H1 (cell line): ENCODE measurements around the gene PCNA. TPM values are rescaled to one million over a fixed set of nuclear protein-coding genes. Genes with fewer than 3 reads are reported as not detected.

Experiments used
- CTCF ChIA-PET: fragments of 300-600 bp; sonication (Branson Sonifier 250); formaldehyde crosslinking; loops from one replicate; lab custom pipeline; 2021; ENCODE audit not compliant: partially characterized antibody; lab: Charles Lee
- POLR2A ChIA-PET: fragments of 300-600 bp; sonication (Branson Sonifier 250); formaldehyde crosslinking; loops from one replicate; lab custom pipeline; 2021; ENCODE audit warnings: inconsistent platforms; ENCODE audit not compliant: partially characterized antibody; lab: Charles Lee
- DNase-seq, 2 experiments: peaks; one replicate each; pipeline versions ENCODE4 v3.0.0 to v3.0.0-alpha.2; 2010 to 2022; ENCODE audit warnings: low spot score in 2 of 2, low read depth in 1 of 2, mixed read lengths in 1 of 2
- FAIRE-seq: peaks from 2 replicates; lab custom pipeline; 2011; peaks lifted over from hg19 to GRCh38; lab: Jason Lieb, UNC
- H2AFZ ChIP-seq: 2 replicates; pipeline ENCODE4 v1.8.1; 2012; ENCODE audit warnings: low read length, inconsistent platforms
- H2AK5ac ChIP-seq: 2 replicates; pipeline ENCODE4 v1.6.1; 2013; ENCODE audit warnings: low read depth, low read length
- H2BK120ac ChIP-seq: replicated peaks from 2 replicates; pipeline ENCODE3; 2013; ENCODE audit warnings: low read depth, low read length, inconsistent platforms
- H2BK12ac ChIP-seq: 2 replicates; pipeline ENCODE4 v1.6.1; 2013; ENCODE audit warnings: low read depth, low read length
- H2BK15ac ChIP-seq: 2 replicates; pipeline ENCODE4 v1.6.1; 2013; ENCODE audit warnings: low read length
- H2BK20ac ChIP-seq: 2 replicates; pipeline ENCODE4 v1.6.1; 2013; ENCODE audit warnings: low read length
- H2BK5ac ChIP-seq: 2 replicates; pipeline ENCODE4 v1.6.1; 2013; ENCODE audit warnings: low read depth, low read length
- H3K14ac ChIP-seq: 2 replicates; pipeline ENCODE4 v1.6.1; 2013; ENCODE audit warnings: inconsistent platforms; ENCODE audit not compliant: insufficient read length
- H3K18ac ChIP-seq: 2 replicates; pipeline ENCODE4 v1.6.1; 2013; ENCODE audit warnings: low read length; ENCODE audit errors: extremely low read depth
- H3K23ac ChIP-seq: 2 replicates; pipeline ENCODE4 v1.6.1; 2013; ENCODE audit warnings: inconsistent platforms; ENCODE audit not compliant: insufficient read length
- H3K23me2 ChIP-seq: 2 replicates; pipeline ENCODE4 v1.6.1; 2013; ENCODE audit warnings: low read depth, low read length
- H3K27ac ChIP-seq: 2 replicates; pipeline ENCODE4 v1.6.1; 2011; ENCODE audit warnings: low read depth, low read length, inconsistent platforms
- H3K27me3 ChIP-seq, 4 experiments: replicated peaks in 1 of 4; 1 replicate in 1 of 4; 2 replicates in 3 of 4; pipeline versions ENCODE4 v1.6.1 to v1.8.1; 2011 to 2013; ENCODE audit warnings: low read length in 3 of 4, mild to moderate bottlenecking in 3 of 4, inconsistent platforms in 2 of 4, mixed read lengths in 2 of 4, moderate library complexity in 1 of 4; ENCODE audit not compliant: control insufficient read depth in 3 of 4, insufficient read depth in 3 of 4; ENCODE audit errors: extremely low read depth in 1 of 4
- H3K36me3 ChIP-seq, 4 experiments: 2 replicates each; pipeline versions ENCODE4 v1.6.1 to v1.8.1; 2011 to 2013; ENCODE audit warnings: mild to moderate bottlenecking in 4 of 4, low read length in 3 of 4, moderate library complexity in 2 of 4, control low read depth in 1 of 4, inconsistent platforms in 1 of 4; ENCODE audit not compliant: insufficient read depth in 4 of 4, control insufficient read depth in 2 of 4
- H3K4ac ChIP-seq: replicated peaks from 2 replicates; pipeline ENCODE3; 2013; ENCODE audit warnings: low read length, low read depth, mixed read lengths, inconsistent platforms; ENCODE audit not compliant: insufficient read length
- H3K4me1 ChIP-seq, 4 experiments: replicated peaks in 1 of 4; 1 replicate in 1 of 4; 2 replicates in 3 of 4; pipeline versions ENCODE4 v1.6.1 to v1.8.1; 2011 to 2013; ENCODE audit warnings: low read length in 3 of 4, inconsistent platforms in 2 of 4, mixed read lengths in 1 of 4; ENCODE audit not compliant: insufficient read depth in 4 of 4, control insufficient read depth in 3 of 4
- H3K4me2 ChIP-seq, 2 experiments: 2 replicates each; pipeline versions ENCODE4 v1.6.1 to v1.8.1; 2011 to 2013; ENCODE audit warnings: low read depth in 2 of 2, low read length in 2 of 2, control low read depth in 1 of 2, inconsistent platforms in 1 of 2, mild to moderate bottlenecking in 1 of 2; ENCODE audit not compliant: insufficient read depth in 1 of 2
- H3K4me3 ChIP-seq, 4 experiments: fragments of 200-600, 300-600 bp in 1 of 4; sonication (generic), shearing (Covaris generic), sonication (Bioruptor Twin) in 1 of 4; 2 replicates each; pipeline versions ENCODE4 v1.5.1 to v1.8.1; 2011 to 2016; ENCODE audit warnings: low read length in 4 of 4, low read depth in 3 of 4, control low read depth in 2 of 4, inconsistent platforms in 2 of 4, mild to moderate bottlenecking in 2 of 4, mixed read lengths in 1 of 4, moderate library complexity in 1 of 4; ENCODE audit not compliant: insufficient read depth in 2 of 4; ENCODE audit errors: extremely low read depth in 1 of 4
- H3K56ac ChIP-seq: replicated peaks from 2 replicates; pipeline ENCODE3; 2013; ENCODE audit warnings: low read depth, mild to moderate bottlenecking, mixed read lengths, low read length, inconsistent platforms; ENCODE audit not compliant: insufficient read length
- H3K79me1 ChIP-seq: 2 replicates; pipeline ENCODE4 v1.6.1; 2013; ENCODE audit warnings: low read depth, low read length, control low read depth
- H3K79me2 ChIP-seq, 2 experiments: 2 replicates each; pipeline versions ENCODE4 v1.6.1 to v1.8.1; 2012 to 2013; ENCODE audit warnings: low read length in 2 of 2, mild to moderate bottlenecking in 2 of 2, inconsistent platforms in 1 of 2; ENCODE audit not compliant: insufficient read depth in 2 of 2, control insufficient read depth in 1 of 2
- H3K9ac ChIP-seq, 4 experiments: replicated peaks in 1 of 4; 1 replicate in 1 of 4; 2 replicates in 3 of 4; pipeline versions ENCODE4 v1.6.1 to v1.8.1; 2011 to 2013; ENCODE audit warnings: low read depth in 3 of 4, low read length in 3 of 4, control low read depth in 2 of 4, mild to moderate bottlenecking in 2 of 4, moderate library complexity in 2 of 4, inconsistent platforms in 1 of 4; ENCODE audit errors: extremely low read depth in 1 of 4
- H3K9me3 ChIP-seq, 2 experiments: 2 replicates each; pipeline versions ENCODE4 v1.6.1 to v1.8.1; 2012 to 2013; ENCODE audit warnings: mild to moderate bottlenecking in 2 of 2, moderate library complexity in 2 of 2, control low read depth in 1 of 2, inconsistent platforms in 1 of 2, low read depth in 1 of 2, low read length in 1 of 2, mixed read lengths in 1 of 2; ENCODE audit not compliant: insufficient read depth in 2 of 2
- H4K20me1 ChIP-seq, 2 experiments: replicated peaks in 1 of 2; 2 replicates each; pipeline versions ENCODE3 to v1.8.1; 2011 to 2013; ENCODE audit warnings: inconsistent platforms in 2 of 2, low read length in 2 of 2, mild to moderate bottlenecking in 1 of 2; ENCODE audit not compliant: insufficient read depth in 2 of 2, control insufficient read depth in 1 of 2
- H4K5ac ChIP-seq: 2 replicates; pipeline ENCODE4 v1.6.1; 2013; ENCODE audit warnings: low read length, low read depth, mixed read lengths, inconsistent platforms; ENCODE audit not compliant: insufficient read length
- H4K8ac ChIP-seq: 2 replicates; pipeline ENCODE4 v1.8.0; 2013; ENCODE audit warnings: mild to moderate bottlenecking, moderate library complexity, low read length, inconsistent platforms; ENCODE audit not compliant: insufficient read depth; ENCODE audit errors: extremely low read depth
- H4K91ac ChIP-seq: replicated peaks from 2 replicates; pipeline ENCODE3; 2013; ENCODE audit warnings: low read length, mixed read lengths, inconsistent platforms; ENCODE audit not compliant: insufficient read length
- CBX5 ChIP-seq: fragments of 300-800, 300-1000 bp; sonication (generic); IDR thresholded peaks from 2 replicates; pipeline ENCODE4 v1.7.1; 2016; ENCODE audit warnings: antibody characterized with exemption, low read length, low read depth
- EP300 ChIP-seq, 2 experiments: IDR thresholded peaks; 1 replicate in 1 of 2; 2 replicates in 1 of 2; pipeline ENCODE4 v1.6.1; 2011 to 2012; ENCODE audit warnings: low read depth in 2 of 2, low read length in 2 of 2, mild to moderate bottlenecking in 2 of 2, borderline replicate concordance in 1 of 2, inconsistent platforms in 1 of 2, moderate library complexity in 1 of 2
- FOSL1 ChIP-seq: IDR thresholded peaks from 2 replicates; pipeline ENCODE4 v1.6.1; 2011; ENCODE audit warnings: mild to moderate bottlenecking, low read depth, low read length, moderate library complexity; ENCODE audit not compliant: insufficient read depth
- HDAC2 ChIP-seq, 2 experiments: fragments of 300-600 bp in 1 of 2; sonication (generic) in 1 of 2; IDR thresholded peaks; 2 replicates each; pipeline ENCODE4 v1.6.1; 2011 to 2012; ENCODE audit warnings: low read depth in 2 of 2, low read length in 2 of 2, mild to moderate bottlenecking in 2 of 2, moderate library complexity in 2 of 2, borderline replicate concordance in 1 of 2, inconsistent platforms in 1 of 2
- KDM4A ChIP-seq: IDR thresholded peaks from one replicate; pipeline ENCODE4 v1.7.1; 2012; ENCODE audit warnings: low read depth, mild to moderate bottlenecking, moderate library complexity, low read length, inconsistent platforms; ENCODE audit not compliant: severe bottlenecking
- POU5F1 ChIP-seq: IDR thresholded peaks from 2 replicates; pipeline ENCODE4 v1.6.1; 2011; ENCODE audit warnings: low read depth, mild to moderate bottlenecking, low read length, moderate library complexity
- RBBP5 ChIP-seq: IDR thresholded peaks from 2 replicates; pipeline ENCODE4 v1.7.1; 2012; ENCODE audit warnings: low read depth, mild to moderate bottlenecking, inconsistent platforms, low read length, moderate library complexity, borderline replicate concordance
- RFX5 ChIP-seq: IDR thresholded peaks from 2 replicates; pipeline ENCODE4 v1.6.1; 2011; ENCODE audit warnings: low read depth, low read length, improper control_type of control experiment, borderline replicate concordance
- SAP30 ChIP-seq: fragments of 300-600 bp; sonication (generic); IDR thresholded peaks from 2 replicates; pipeline ENCODE4 v1.7.1; 2012; ENCODE audit warnings: low read length, moderate library complexity, mild to moderate bottlenecking, inconsistent platforms; ENCODE audit not compliant: insufficient read depth, insufficient replicate concordance
- SP4 ChIP-seq: IDR thresholded peaks from 2 replicates; pipeline ENCODE4 v1.6.1; 2012; ENCODE audit warnings: low read length, inconsistent platforms
- WGBS, 2 experiments: shearing (Covaris generic) in 1 of 2; methylation state at CpG; one replicate each; pipeline versions ENCODE4 v1.1.6 to v1.1.7; 2013 to 2015; ENCODE audit warnings: low lambda C conversion rate in 2 of 2, mixed read lengths in 2 of 2, inconsistent platforms in 1 of 2, low coverage in 1 of 2, missing lambda C conversion rate in 1 of 2; ENCODE audit not compliant: insufficient replicate concordance in 2 of 2, insufficient coverage in 1 of 2, insufficient read length in 1 of 2; ENCODE audit errors: extremely low coverage in 1 of 2, missing lambda C conversion rate in 1 of 2; 5-methylcytosine and 5-hydroxymethylcytosine counted together
- polyA plus RNA-seq, 7 experiments: library from polyadenylated mRNA; depleted of rRNA in 3 of 7; stranded (reverse) in 5 of 7; unstranded in 2 of 7; fragments of >200 nt in 5 of 7; fragments of 200-250 nt in 2 of 7; gene quantifications; 1 replicate in 5 of 7; 2 replicates in 1 of 7; 4 replicates in 1 of 7; pipeline versions ENCODE4 v1.2.1 to v1.2.3, GENCODE V29; 2011 to 2013; ENCODE audit warnings: missing spikeins in 2 of 7, mixed read lengths in 2 of 7
- total RNA-seq: library from RNA; stranded (reverse); fragmentation: NEBNext Ultra II Directional; extraction: Animal tissue kit (Norgen Biotek cat#: 25700); gene quantifications from 2 replicates; pipeline ENCODE4 v1.2.1, GENCODE V29; 2021

Gene PCNA
- total and polyA plus RNA-seq, 2 of the 8 experiments (the other 6 are each of a cell fraction or from before 2014, with no cell fraction given): 290 to 737 TPM

GRCh38 chr20:5153612-5154542, 34.1 kb upstream of the PCNA start:
- Histone ChIP-seq H2BK12ac (no peak overlapping the region), H2AK5ac (no peak overlapping the region), H2BK15ac (no peak overlapping the region), H2AFZ (no peak overlapping the region), H4K8ac (no peak overlapping the region), H3K9ac (no peak overlapping the region), H3K23ac (no peak overlapping the region), H3K36me3 (no peaks in the 10 kb centered on the region), H3K4me1 (peaks cover 0 to 2% (median 0%) of the 10 kb centered on the region in 4 experiments; a peak in 2 of 7 replicates), H3K4me2 (no peak overlapping the region), H3K79me1 (peaks cover 7% of the 10 kb centered on the region), H3K27ac (no peak overlapping the region), H3K4ac (no peak overlapping the region), H3K14ac (no peak overlapping the region), H2BK20ac (no peak overlapping the region), H3K23me2 (no peaks in the 10 kb centered on the region; the same call in 1 of the 2 replicates), H3K9me3 (no peaks in the 10 kb centered on the region), H3K4me3 (no peak overlapping the region), H2BK5ac (no peak overlapping the region), H3K27me3 (no peaks in the 10 kb centered on the region), H4K91ac (no peak overlapping the region), H2BK120ac (no peak overlapping the region), H4K20me1 (no peaks in the 10 kb centered on the region), H3K56ac (no peak overlapping the region), H4K5ac (no peak overlapping the region), H3K18ac (no peak overlapping the region), H3K79me2 (peaks cover 0 to 63% of the 10 kb centered on the region in 2 experiments)
- no peak for FAIRE-seq
- CTCF ChIA-PET: interaction anchor here (0.5 to 3.8 kb wide), 6 partner anchors 13 to 39 kb away, joined by 3 to 16 read pairs (median 12); partner anchors contain the start of genes CDS2 and PCNA
- DNase-seq: no peak
- 86% methylated on average over 5 of the region's 5 CpGs; no CpG with 5 or more reads in 1 of the 2 experiments for WGBS, 2 experiments
- POLR2A ChIA-PET: interaction anchor here (0.6 to 1.9 kb wide), 4 partner anchors 11 to 664 kb away, joined by 3 to 8 read pairs (median 5); partner anchors contain the start of gene PCNA
- TF ChIP-seq HDAC2 (IDR thresholded peaks at IDR 0.05; ENCODE audit: borderline replicate concordance in 1 of 2, low read depth in 2 of 2, low read length in 2 of 2): no peak
- TF ChIP-seq KDM4A: no peak
- TF ChIP-seq SAP30: no peak
- TF ChIP-seq SP4: no peak
- TF ChIP-seq RBBP5: no peak
- TF ChIP-seq FOSL1: no peak
- no peak for TF ChIP-seq POU5F1
- TF ChIP-seq RFX5: no peak
- no peak for TF ChIP-seq EP300 (IDR thresholded peaks at IDR 0.05; ENCODE audit: borderline replicate concordance in 1 of 2, low read depth in 2 of 2, low read length in 2 of 2)
- no peak for TF ChIP-seq CBX5
